AML-193 (cell line): ENCODE data around the gene PCDHA11.
A peak's percentile ranks its signal among the peaks of the same experiment; 100 is the strongest.
"Not testable (repeated sequence)": the region's sequence is repeated elsewhere in the genome, so short reads cannot be mapped to it uniquely, and the experiment has no call there.

Experiments
- DNase-seq, 2 experiments: peaks; one replicate each; lab custom pipeline; 2025; lab: John Stamatoyannopoulos, UW

The PCDHA11 gene

DNA sequence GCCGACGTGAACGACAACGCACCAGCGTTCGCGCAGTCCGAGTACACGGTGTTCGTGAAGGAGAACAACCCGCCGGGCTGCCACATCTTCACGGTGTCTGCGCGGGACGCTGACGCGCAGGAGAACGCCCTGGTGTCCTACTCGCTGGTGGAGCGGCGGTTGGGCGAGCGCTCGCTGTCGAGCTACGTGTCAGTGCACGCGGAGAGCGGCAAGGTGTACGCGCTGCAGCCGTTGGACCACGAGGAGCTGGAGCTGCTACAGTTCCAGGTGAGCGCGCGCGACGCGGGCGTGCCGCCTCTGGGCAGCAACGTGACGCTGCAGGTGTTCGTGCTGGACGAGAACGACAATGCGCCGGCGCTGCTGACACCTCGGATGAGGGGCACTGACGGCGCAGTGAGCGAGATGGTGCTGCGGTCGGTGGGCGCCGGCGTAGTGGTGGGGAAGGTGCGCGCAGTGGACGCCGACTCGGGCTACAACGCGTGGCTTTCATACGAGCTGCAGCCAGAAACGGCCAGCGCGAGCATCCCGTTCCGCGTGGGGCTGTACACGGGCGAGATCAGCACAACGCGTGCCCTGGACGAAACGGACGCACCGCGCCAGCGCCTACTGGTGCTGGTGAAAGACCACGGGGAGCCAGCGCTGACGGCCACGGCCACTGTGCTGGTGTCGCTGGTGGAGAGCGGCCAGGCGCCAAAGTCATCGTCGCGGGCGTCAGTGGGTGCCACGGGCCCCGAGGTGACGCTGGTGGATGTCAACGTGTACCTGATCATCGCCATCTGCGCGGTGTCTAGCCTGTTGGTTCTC, 18.7 kb upstream of the PCDHA11 start:
- not testable (repeated sequence) for DNase-seq

DNA sequence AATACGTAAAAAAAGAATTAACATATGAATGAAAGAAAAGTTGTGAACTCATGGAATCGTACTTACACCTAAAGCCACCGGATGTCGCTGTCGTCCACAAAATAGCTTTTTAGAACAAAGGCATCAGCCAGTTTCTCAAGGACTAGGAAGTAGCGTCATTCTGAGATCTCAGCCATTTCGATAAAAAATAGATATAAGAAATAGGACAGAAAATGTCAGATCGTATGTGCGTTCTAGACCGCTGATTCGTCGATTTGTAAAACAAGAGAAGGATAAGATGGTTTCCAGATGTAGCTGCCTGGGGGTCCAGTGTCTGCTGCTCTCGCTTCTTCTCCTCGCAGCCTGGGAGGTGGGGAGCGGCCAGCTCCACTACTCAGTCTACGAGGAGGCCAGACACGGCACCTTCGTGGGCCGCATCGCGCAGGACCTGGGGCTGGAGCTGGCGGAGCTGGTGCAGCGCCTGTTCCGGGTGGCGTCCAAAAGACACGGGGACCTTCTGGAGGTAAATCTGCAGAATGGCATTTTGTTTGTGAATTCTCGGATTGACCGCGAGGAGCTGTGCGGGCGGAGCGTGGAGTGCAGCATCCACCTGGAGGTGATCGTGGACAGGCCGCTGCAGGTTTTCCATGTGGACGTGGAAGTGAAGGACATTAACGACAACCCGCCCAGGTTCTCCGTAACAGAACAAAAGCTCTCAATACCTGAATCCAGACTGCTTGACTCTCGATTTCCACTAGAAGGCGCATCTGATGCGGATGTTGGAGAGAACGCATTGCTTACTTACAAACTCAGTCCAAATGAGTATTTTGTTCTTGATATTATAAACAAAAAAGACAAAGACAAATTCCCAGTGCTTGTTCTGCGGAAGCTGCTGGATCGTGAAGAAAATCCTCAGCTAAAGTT, 12.7 kb upstream of the PCDHA11 start, which contains the start of gene PCDHA10:
Gene PCDHA10, plus strand, starts transcription at position 126 of the 903 bp plus-strand sequence. Its CDS starts 152 bp downstream, at position 278.
- DNase-seq = peak; percentile 29 to 37

DNA sequence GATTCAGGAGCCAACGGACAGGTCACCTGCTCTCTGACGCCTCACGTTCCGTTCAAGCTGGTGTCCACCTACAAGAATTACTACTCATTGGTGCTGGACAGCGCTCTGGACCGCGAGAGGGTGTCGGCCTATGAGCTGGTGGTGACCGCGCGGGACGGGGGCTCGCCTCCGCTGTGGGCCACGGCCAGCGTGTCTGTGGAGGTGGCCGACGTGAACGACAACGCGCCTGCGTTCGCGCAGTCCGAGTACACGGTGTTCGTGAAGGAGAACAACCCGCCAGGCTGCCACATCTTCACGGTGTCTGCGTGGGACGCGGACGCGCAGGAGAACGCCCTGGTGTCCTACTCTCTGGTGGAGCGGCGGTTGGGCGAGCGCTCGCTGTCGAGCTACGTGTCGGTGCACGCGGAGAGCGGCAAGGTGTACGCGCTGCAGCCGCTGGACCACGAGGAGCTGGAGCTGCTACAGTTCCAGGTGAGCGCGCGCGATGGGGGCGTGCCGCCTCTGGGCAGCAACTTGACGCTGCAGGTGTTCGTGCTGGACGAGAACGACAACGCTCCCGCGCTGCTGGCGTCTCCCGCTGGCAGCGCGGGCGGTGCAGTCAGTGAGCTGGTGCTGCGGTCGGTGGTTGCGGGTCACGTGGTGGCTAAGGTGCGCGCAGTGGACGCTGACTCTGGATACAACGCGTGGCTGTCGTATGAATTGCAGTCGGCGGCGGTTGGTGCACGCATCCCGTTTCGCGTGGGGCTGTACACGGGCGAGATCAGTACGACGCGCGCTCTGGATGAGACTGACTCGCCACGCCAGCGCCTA, 11.4 kb upstream of the PCDHA11 start:
- DNase-seq = no peak

DNA sequence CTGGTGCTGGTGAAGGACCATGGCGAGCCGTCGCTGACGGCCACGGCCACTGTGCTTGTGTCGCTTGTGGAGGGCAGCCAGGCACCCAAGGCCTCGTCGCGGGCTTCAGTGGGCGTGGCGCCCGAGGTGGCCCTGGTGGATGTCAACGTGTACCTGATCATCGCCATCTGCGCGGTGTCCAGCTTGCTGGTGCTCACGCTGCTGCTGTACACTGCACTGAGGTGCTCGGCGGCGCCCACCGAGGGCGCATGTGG, 10.8 kb upstream of the PCDHA11 start:
- no peak for DNase-seq

DNA sequence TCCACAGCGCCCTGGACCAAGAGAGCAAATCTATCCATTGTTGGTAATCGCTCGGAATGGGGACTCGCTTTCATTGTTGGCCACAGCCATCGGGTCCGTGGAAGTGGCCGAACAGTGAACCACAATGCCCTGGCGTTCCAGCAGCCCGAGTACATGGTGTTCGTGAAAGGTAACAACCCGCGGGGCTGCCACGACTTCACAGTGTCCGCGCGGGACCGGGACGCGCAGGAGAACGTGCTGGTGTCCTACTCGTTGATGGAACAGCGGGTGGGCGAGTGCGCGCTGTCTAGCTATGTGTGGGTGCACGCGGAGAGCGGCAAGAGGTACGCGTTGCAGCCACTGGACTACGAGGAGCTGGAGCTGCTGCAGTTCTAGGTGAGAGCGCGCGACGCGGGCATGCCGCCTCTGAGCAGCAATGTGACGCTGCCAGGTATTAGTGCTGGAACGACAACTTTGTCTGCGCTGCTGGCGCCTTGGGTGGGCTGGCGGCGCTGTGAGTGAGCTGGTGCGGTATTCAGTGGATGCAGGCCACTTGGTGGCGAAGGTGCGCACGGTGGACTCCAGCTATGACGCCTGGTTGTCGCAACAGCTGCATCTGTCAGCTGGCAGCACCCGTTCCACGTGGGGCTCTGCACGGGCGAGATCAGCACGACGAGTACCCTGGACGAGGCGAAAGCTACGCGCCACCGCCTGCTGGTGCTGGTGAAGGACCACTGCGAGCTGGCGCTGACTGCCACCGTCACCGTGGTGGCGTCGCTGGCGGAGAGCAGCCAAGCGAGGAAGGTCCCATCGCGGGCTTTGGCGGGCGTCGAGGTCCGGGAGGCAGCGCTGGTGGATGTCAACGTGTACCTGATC, 6.1 kb upstream of the PCDHA11 start:
- no peak for DNase-seq

DNA sequence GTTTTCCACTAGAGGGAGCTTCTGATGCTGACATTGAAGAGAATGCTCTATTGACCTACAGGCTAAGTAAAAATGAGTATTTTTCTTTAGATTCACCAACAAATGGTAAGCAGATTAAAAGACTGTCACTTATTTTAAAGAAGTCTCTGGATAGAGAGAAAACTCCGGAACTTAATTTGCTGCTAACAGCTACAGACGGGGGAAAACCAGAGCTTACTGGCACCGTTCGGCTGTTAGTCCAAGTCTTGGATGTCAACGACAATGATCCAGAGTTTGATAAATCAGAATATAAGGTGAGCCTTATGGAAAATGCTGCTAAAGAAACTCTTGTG, 764 bp downstream of the PCDHA11 start:
- DNase-seq = no peak

GRCh38 chr5:140870221-140871201, 1.8 kb downstream of the PCDHA11 start:
- DNase-seq = no peak

- no peak for DNase-seq
Measured at GRCh38 chr5:140875085-140876065, 6.6 kb downstream of the PCDHA11 start, which contains the start of gene PCDHA12. TSS of gene PCDHA12 (plus strand) at chr5:140875308. CDS start at chr5:140875473, 165 bp downstream.

GRCh38 chr5:140876541-140877261, 7.9 kb downstream of the PCDHA11 start:
- not testable (repeated sequence) for DNase-seq

- no peak for DNase-seq
Measured at GRCh38 chr5:140877262-140877581, 8.5 kb downstream of the PCDHA11 start.

- no peak for DNase-seq
Measured at GRCh38 chr5:140881889-140882590, 13.3 kb downstream of the PCDHA11 start, which contains the start of gene PCDHA13. TSS of gene PCDHA13 (plus strand) at chr5:140882124. CDS start at chr5:140882269, 145 bp downstream.

DNA sequence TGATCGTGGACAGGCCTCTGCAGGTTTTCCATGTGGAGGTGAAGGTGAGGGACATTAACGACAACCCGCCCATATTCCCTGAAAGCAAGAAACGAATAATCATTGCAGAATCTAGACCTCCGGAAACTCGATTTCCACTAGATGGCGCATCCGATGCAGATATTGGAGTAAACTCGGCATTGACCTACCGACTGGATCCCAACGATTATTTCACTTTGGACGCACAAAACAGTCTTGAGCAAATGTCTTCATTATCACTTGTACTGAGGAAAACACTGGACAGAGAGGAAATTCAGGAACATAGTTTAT, 13.8 kb downstream of the PCDHA11 start:
- no peak for DNase-seq

DNA sequence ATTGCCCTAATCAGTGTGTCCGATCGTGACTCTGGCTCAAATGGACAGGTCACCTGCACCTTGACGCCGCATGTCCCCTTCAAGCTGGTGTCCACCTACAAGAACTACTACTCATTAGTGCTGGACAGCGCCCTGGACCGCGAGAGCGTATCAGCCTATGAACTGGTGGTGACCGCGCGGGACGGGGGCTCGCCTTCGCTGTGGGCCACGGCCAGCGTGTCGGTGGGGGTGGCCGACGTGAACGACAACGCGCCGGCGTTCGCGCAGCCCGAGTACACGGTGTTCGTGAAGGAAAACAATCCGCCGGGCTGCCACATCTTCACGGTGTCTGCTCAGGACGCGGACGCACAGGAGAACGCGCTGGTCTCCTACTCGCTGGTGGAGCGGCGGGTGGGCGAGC, 14.6 kb downstream of the PCDHA11 start:
- DNase-seq = no peak

- no peak for DNase-seq
Measured at GRCh38 chr5:140883927-140884697, 15.4 kb downstream of the PCDHA11 start.

DNA sequence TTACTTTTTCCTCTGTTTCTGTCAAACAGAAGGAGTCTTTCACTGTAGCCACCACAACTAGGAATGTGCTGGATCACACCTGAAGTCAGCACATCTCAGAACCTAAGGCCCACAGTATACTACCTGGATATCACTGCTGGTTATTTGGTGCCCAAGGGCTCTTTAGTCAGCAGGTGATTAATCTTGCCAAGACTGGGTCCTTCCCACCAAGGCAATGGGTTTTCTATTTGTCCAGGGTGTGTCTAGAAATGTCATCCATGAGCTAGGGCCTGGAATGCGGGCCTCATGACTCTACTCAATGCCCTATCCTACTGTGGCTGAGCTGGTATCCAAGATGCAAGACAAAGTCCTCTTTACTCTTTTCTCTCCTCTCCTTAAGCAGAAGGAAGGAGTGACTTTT, 47.6 kb downstream of the PCDHA11 start:
- no peak for DNase-seq
